Ishikawa (cell line): ENCODE measurements around the gene SLCO3A1.

Experiments used
- CEBPB ChIP-seq: IDR thresholded peaks from 2 replicates; pipeline ENCODE4 v1.6.1; 2012
- CREB1 ChIP-seq: IDR thresholded peaks from 2 replicates; pipeline ENCODE4 v1.6.1; 2012; ENCODE audit warnings: low read depth
- EGR1 ChIP-seq: IDR thresholded peaks from 2 replicates; pipeline ENCODE4 v1.6.1; 2012
- EP300 ChIP-seq: IDR thresholded peaks from 2 replicates; pipeline ENCODE4 v1.6.1; 2012; ENCODE audit warnings: borderline replicate concordance
- FOXM1 ChIP-seq: IDR thresholded peaks from 2 replicates; pipeline ENCODE4 v1.6.1; 2012; ENCODE audit warnings: low read depth, borderline replicate concordance
- MAX ChIP-seq: IDR thresholded peaks from 2 replicates; pipeline ENCODE4 v1.6.1; 2012
- NFIC ChIP-seq: IDR thresholded peaks from 2 replicates; pipeline ENCODE4 v1.6.1; 2012
- RAD21 ChIP-seq: IDR thresholded peaks from 2 replicates; pipeline ENCODE4 v1.6.1; 2012; ENCODE audit warnings: low read depth
- TAF1 ChIP-seq: IDR thresholded peaks from 2 replicates; pipeline ENCODE4 v1.6.1; 2012; ENCODE audit warnings: low read depth, mild to moderate bottlenecking
- TCF12 ChIP-seq: IDR thresholded peaks from 2 replicates; pipeline ENCODE4 v1.6.1; 2012; ENCODE audit warnings: low read depth
- TEAD4 ChIP-seq: IDR thresholded peaks from 2 replicates; pipeline ENCODE4 v1.6.1; 2012
- USF1 ChIP-seq: IDR thresholded peaks from 2 replicates; pipeline ENCODE4 v1.6.1; 2012
- YY1 ChIP-seq: IDR thresholded peaks from 2 replicates; pipeline ENCODE4 v1.6.1; 2012; ENCODE audit warnings: low read depth
- ZBTB7A ChIP-seq: IDR thresholded peaks from 2 replicates; pipeline ENCODE4 v1.6.1; 2012; ENCODE audit warnings: low read depth
- TF ChIP-seq, protein P1 (sequence below): IDR thresholded peaks from 2 replicates; pipeline ENCODE4 v1.6.1; 2012; ENCODE audit warnings: low read depth, mild to moderate bottlenecking

Gene SLCO3A1

GRCh38 chr15:92028389-92028724 lies 174.8 kb downstream of the SLCO3A1 start:
- TF ChIP-seq TAF1, result no peak
- no peak for TF ChIP-seq MAX
- no peak for TF ChIP-seq ZBTB7A
- no peak for TF ChIP-seq EP300
- no peak for TF ChIP-seq USF1
- no peak for TF ChIP-seq YY1
- TF ChIP-seq TCF12, result no peak
- TF ChIP-seq CEBPB, result no peak
- TF ChIP-seq FOXM1, result no peak
- no peak for TF ChIP-seq RAD21
- TF ChIP-seq, protein P1, sequence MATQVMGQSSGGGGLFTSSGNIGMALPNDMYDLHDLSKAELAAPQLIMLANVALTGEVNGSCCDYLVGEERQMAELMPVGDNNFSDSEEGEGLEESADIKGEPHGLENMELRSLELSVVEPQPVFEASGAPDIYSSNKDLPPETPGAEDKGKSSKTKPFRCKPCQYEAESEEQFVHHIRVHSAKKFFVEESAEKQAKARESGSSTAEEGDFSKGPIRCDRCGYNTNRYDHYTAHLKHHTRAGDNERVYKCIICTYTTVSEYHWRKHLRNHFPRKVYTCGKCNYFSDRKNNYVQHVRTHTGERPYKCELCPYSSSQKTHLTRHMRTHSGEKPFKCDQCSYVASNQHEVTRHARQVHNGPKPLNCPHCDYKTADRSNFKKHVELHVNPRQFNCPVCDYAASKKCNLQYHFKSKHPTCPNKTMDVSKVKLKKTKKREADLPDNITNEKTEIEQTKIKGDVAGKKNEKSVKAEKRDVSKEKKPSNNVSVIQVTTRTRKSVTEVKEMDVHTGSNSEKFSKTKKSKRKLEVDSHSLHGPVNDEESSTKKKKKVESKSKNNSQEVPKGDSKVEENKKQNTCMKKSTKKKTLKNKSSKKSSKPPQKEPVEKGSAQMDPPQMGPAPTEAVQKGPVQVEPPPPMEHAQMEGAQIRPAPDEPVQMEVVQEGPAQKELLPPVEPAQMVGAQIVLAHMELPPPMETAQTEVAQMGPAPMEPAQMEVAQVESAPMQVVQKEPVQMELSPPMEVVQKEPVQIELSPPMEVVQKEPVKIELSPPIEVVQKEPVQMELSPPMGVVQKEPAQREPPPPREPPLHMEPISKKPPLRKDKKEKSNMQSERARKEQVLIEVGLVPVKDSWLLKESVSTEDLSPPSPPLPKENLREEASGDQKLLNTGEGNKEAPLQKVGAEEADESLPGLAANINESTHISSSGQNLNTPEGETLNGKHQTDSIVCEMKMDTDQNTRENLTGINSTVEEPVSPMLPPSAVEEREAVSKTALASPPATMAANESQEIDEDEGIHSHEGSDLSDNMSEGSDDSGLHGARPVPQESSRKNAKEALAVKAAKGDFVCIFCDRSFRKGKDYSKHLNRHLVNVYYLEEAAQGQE, result no peak
- TF ChIP-seq NFIC, result no peak
- TF ChIP-seq EGR1, result no peak
- no peak for TF ChIP-seq TEAD4
- TF ChIP-seq CREB1, result no peak

DNA sequence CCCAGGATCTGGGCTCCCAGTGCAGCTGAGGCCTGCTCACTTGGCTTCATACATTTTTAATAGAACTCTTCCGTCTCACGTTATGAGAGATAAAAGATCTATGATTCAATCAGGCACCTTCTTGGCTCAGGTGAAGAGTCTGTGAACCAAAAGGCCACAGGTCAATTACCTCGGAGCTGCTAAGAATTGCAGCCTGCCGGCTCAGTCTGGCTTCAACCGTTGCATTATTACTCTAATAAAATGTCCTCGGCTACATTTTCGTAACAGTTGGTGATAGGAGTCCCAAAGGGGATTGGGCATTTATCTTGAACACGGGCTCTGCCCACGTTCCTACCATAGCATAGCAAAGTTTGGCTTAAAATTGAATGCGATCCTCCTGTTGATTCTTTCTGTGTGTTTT lies 176.3 kb downstream of the SLCO3A1 start:
- no peak for TF ChIP-seq TAF1
- TF ChIP-seq, protein P1, result no peak
- no peak for TF ChIP-seq CEBPB
- no peak for TF ChIP-seq TCF12
- TF ChIP-seq CREB1, result no peak
- TF ChIP-seq MAX, result no peak
- TF ChIP-seq USF1, result no peak
- TF ChIP-seq RAD21, result no peak
- no peak for TF ChIP-seq FOXM1
- TF ChIP-seq YY1, result no peak
- no peak for TF ChIP-seq EGR1

DNA sequence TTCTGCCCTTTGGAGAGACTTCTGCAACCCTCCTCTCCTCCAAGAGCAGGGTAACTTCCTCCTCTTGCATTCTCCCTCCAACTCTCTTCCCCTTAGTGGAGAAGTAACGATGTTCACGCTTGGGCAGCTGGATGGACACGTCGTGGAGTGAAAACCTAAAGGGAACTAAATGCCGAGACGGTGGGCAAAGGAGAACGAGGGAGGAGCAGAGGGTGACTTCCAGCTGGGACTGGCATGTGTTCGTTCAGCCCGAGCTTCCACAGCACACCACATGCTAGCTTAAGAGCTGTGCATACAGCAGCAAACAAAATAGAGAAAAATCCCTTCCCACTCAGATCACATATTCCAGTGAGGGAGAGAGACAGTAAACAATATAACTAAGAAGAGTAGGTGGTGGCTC lies 179.8 kb downstream of the SLCO3A1 start:
- TF ChIP-seq EGR1 (no peak), CREB1 (no peak), TAF1 (no peak), USF1 (no peak), NFIC (no peak), TEAD4 (no peak), EP300 (no peak), YY1 (no peak), TCF12 (no peak), FOXM1 (no peak), MAX (no peak)

DNA sequence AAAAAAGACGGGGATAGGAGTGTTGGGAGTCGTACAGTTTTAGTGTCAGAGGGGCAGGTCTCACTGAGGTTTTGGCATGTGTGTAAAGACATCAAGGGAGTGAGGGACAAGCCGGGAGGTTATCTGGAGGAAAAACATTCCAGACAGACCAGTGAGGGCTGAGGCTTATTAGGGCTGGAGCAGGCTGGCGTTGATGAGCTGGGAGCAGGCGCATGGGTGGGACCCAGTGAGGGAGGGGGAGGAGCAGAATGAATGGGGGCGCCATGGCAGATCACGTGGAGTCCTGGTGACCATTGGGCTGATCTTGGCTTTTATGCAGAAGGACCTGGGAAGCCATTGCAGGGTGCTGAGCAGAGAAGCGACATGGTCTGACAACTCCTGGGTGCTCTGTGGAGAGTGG lies 180.2 kb downstream of the SLCO3A1 start:
- TF ChIP-seq YY1, result no peak
- TF ChIP-seq TAF1, result no peak

GRCh38 chr15:92034227-92034626 lies 180.7 kb downstream of the SLCO3A1 start:
- no peak for TF ChIP-seq USF1
- TF ChIP-seq TCF12, result no peak
- TF ChIP-seq YY1, result no peak
- no peak for TF ChIP-seq CREB1
- no peak for TF ChIP-seq TEAD4
- TF ChIP-seq NFIC, result no peak
- TF ChIP-seq, protein P1, result no peak
- no peak for TF ChIP-seq MAX
- no peak for TF ChIP-seq ZBTB7A
